Colonic mucosa (tissue), 4 donors: ENCODE data around the gene FARS2. TPM values are rescaled to one million over a fixed set of nuclear protein-coding genes. Genes with fewer than 3 reads are reported as not detected.

Source experiments
- DNase-seq: peaks from one replicate; pipeline ENCODE4 v3.0.0-alpha.2; 2020
- H3K27ac ChIP-seq: fragments of 200-600 bp; one replicate; pipeline ENCODE4 v1.8.0; 2021
- H3K27me3 ChIP-seq: fragments of 200-600 bp; one replicate; pipeline ENCODE4 v1.8.0; 2021
- H3K36me3 ChIP-seq: fragments of 200-600 bp; one replicate; pipeline ENCODE4 v1.8.0; 2021
- H3K4me1 ChIP-seq: fragments of 200-600 bp; one replicate; pipeline ENCODE4 v1.8.0; 2021; ENCODE audit warnings: mild to moderate bottlenecking
- H3K4me3 ChIP-seq: fragments of 200-600 bp; one replicate; pipeline ENCODE4 v1.8.0; 2021
- H3K9ac ChIP-seq, 2 donors: one replicate each; pipeline ENCODE4 v1.7.0; 2013; ENCODE audit warnings: control low read depth in 2 of 2, low read depth in 2 of 2, low read length in 2 of 2
- H3K9me3 ChIP-seq: fragments of 200-600 bp; one replicate; pipeline ENCODE4 v1.8.0; 2021
- intact Hi-C: fragments of 100-400 bp; cut with DNase I; formaldehyde crosslinking; loops from one replicate; pipeline ENCODE4 v1.14.1; 2022
- total RNA-seq, 2 donors: library from RNA; stranded (reverse); fragmentation: NEBNext Ultra II Directional in 1 of 2; extraction: Animal tissue kit (Norgen Biotek cat#: 25700) in 1 of 2; gene quantifications; one replicate each; pipeline ENCODE4 v1.2.1, GENCODE V29; 2021
- TF ChIP-seq, protein P1 (sequence below): fragments of 200-600 bp; IDR thresholded peaks from one replicate; pipeline ENCODE4 v1.8.0; 2022; ENCODE audit warnings: antibody characterized with exemption, mild to moderate bottlenecking
- donor health status: healthy.
- donor health status: DM: no; HTN: no; CAD: no.
- donor health status: DM: no; HTN: no; CAD: no.

FARS2 gene
- total RNA-seq, 2 donors from 2014 or later = 14.7 to 23.0 TPM

DNA sequence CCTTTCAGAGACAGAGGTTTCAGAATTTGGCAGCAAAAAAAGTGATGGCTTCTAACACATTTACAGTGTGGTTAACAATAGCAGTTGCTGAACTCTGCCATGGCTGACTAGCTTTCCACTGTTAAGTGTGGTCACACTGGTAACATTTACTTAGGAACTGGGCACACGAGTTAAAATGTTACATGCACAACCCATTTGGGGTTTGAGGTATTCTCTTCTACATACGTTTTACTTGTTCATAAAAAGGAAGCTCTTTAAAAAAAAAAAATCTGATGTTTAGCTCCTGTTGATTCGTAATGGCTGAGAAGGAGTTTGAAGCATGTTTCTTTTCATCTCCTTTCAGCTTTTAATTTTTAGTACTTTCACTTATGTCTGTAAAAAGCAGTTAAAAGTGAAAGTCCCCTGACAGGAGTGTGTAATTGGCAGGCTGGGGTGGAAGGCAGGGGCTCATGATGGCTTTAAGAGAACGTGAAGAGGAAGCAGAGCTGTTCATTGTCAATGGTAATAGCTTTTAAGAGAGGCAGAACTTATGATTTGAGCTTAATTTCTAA lies 245.9 kb downstream of the FARS2 start:
- H3K9ac ChIP-seq = no peak overlapping the region
- intact Hi-C loops = no loop called here
- H3K27ac ChIP-seq = no peak overlapping the region
- H3K27me3 ChIP-seq = no peaks in the 10 kb centered on the region
- H3K4me1 ChIP-seq = no peaks in the 10 kb centered on the region
- TF ChIP-seq, protein P1, sequence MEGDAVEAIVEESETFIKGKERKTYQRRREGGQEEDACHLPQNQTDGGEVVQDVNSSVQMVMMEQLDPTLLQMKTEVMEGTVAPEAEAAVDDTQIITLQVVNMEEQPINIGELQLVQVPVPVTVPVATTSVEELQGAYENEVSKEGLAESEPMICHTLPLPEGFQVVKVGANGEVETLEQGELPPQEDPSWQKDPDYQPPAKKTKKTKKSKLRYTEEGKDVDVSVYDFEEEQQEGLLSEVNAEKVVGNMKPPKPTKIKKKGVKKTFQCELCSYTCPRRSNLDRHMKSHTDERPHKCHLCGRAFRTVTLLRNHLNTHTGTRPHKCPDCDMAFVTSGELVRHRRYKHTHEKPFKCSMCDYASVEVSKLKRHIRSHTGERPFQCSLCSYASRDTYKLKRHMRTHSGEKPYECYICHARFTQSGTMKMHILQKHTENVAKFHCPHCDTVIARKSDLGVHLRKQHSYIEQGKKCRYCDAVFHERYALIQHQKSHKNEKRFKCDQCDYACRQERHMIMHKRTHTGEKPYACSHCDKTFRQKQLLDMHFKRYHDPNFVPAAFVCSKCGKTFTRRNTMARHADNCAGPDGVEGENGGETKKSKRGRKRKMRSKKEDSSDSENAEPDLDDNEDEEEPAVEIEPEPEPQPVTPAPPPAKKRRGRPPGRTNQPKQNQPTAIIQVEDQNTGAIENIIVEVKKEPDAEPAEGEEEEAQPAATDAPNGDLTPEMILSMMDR = no peak
- no peak for DNase-seq
- H3K36me3 ChIP-seq = no peaks in the 10 kb centered on the region
- no peak overlapping the region for H3K4me3 ChIP-seq
- H3K9me3 ChIP-seq = no peaks in the 10 kb centered on the region

DNA sequence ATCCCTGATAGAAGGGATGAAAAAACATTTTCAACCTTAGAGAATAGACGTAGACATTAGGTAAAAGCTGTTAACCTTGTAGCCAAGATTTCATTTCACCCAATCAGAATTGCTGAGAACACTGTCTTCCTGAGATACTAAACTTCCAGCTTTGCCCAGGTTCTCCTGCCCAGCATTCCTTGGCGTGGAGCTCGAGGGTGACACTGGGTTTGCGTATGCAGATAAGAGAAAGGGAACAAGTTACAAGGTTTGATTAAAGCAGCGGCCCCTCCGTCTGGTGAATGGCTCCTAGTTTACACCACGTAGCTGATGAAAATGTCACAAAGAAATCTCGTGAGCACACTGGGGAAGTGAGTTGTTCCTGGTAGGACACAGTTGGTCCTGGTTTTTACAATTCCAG lies 247.8 kb downstream of the FARS2 start:
- TF ChIP-seq, protein P1 = no peak
- intact Hi-C loops = no loop called here
- Histone ChIP-seq H3K36me3 (no peaks in the 10 kb centered on the region), H3K9ac (no peak overlapping the region), H3K4me3 (no peak overlapping the region), H3K9me3 (no peaks in the 10 kb centered on the region), H3K27me3 (no peaks in the 10 kb centered on the region), H3K27ac (no peak overlapping the region), H3K4me1 (no peaks in the 10 kb centered on the region)
- no peak for DNase-seq

DNA sequence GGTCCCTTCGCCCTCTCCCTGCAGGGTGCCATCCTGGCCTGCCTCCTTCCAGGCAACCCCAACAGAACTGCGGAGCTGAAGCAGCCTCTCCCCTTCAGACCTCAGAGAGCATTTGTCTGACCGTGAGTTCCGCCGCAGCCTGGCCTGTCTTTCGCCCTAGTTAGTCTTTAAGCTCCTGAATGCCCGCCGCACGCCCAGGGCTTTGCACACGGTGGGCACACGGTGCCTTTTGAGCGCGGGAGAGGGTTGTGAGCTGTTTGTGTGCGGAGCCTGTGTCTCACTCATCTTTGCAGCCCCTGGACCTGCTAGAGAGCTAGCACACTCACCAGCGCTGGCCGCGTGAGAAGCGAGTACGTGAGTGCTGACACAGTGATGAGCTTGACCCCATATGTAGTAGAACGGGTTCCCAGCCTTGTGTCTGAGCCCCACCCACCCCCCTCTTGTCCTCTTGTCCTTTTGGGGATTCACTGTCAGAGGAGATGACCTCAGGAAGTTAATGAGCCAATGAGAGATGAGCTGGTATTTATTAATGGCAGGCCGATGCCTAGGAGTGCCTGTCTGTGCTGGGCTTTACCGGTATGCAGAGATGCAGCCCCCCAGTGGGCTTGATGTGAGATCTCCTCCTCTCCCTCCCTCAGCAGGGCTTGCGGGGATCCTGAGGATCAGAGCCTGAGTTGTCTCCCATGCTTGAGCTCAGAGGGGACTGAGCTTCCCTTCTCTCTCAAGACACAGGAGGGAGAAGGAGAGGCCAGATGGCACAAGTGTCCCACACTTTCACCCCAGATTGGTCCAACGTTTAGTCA lies 249.2 kb downstream of the FARS2 start:
- TF ChIP-seq, protein P1 = no peak
- H3K4me3 ChIP-seq = no peak overlapping the region
- no peaks in the 10 kb centered on the region for H3K9me3 ChIP-seq
- H3K27me3 ChIP-seq = no peaks in the 10 kb centered on the region
- no peaks in the 10 kb centered on the region for H3K4me1 ChIP-seq
- no peak overlapping the region for H3K9ac ChIP-seq
- no peak for DNase-seq
- H3K27ac ChIP-seq = no peak overlapping the region
- H3K36me3 ChIP-seq = no peaks in the 10 kb centered on the region
- intact Hi-C loops = no loop called here

DNA sequence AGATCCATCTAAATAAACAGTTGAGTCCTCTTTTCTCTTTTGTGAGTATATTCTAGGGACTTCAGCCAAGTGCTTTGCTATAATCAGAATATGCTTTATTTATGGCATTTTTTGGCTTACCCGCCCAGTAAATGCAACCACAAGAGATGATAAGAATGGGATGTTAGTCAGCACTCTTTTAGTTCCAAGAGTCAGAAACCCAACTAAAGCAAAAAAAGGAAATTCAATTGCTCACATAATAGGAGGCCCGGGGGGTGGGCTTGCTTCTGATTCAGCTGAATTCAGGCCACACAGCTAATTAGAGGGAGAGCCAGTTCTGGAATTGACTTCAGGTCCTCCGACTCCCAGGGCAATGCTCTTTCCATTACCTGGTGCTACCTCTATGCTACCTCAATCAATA lies 250.6 kb downstream of the FARS2 start:
- no peak for DNase-seq
- TF ChIP-seq, protein P1 = no peak
- Histone ChIP-seq H3K9me3 (no peaks in the 10 kb centered on the region), H3K27me3 (no peaks in the 10 kb centered on the region), H3K36me3 (no peaks in the 10 kb centered on the region), H3K27ac (no peak overlapping the region), H3K4me3 (no peak overlapping the region), H3K9ac (no peak overlapping the region), H3K4me1 (no peaks in the 10 kb centered on the region)
- intact Hi-C loops = no loop called here

DNA sequence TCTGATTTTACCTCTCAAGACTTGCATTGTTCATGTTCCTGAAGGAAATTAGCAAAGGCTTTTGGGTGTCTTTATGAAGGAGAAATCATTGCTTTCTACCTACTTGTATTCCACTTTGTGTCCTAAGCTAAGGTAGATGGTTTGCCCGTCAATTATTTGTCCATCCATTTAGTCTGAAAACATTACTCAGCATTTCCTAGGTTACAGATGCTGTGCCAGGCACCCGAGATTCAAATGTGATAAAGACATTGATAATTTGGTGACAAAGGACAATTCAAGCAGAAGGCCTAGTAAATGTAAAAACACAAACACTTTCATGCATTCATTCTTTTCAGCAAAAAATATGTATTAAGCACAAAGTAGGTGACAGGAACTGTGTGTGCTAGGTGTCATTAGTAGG lies 251.1 kb downstream of the FARS2 start:
- TF ChIP-seq, protein P1 = no peak
- intact Hi-C loops = no loop called here
- Histone ChIP-seq H3K27ac (no peak overlapping the region), H3K9me3 (no peaks in the 10 kb centered on the region), H3K4me1 (no peaks in the 10 kb centered on the region), H3K4me3 (no peak overlapping the region), H3K36me3 (no peaks in the 10 kb centered on the region), H3K9ac (no peak overlapping the region), H3K27me3 (no peaks in the 10 kb centered on the region)
- no peak for DNase-seq
